Cerebellar cortex (tissue), 1 donor: ENCODE measurements around the gene BBLN.

ENCODE experiments used
- DNase-seq: peaks from one replicate; pipeline ENCODE4 v3.0.0-alpha.2; 2015; ENCODE audit warnings: low spot score

BBLN gene

GRCh38 chr9:128191406-128192046, 31.5 kb downstream of the BBLN start, which contains the start of gene CIZ1:
TSS of gene CIZ1 (minus strand) at chr9:128191572. CDS start at chr9:128190857, 715 bp downstream.
- peak; percentile 70 for DNase-seq

GRCh38 chr9:128192601-128193371, 32.7 kb downstream of the BBLN start:
- peak; percentile 89 for DNase-seq

- peak; percentile 79 for DNase-seq
Observed at GRCh38 chr9:128193469-128194096, 33.5 kb downstream of the BBLN start.

- DNase-seq: no peak
Observed at GRCh38 chr9:128201441-128202369, 41.6 kb downstream of the BBLN start.

GRCh38 chr9:128202648-128203023, 42.6 kb downstream of the BBLN start:
- DNase-seq: no peak

GRCh38 chr9:128203024-128203706, 43.1 kb downstream of the BBLN start, which contains the start of gene DNM1:
TSS of gene DNM1 (plus strand) at chr9:128203379. CDS start at chr9:128203471, 92 bp downstream.
- peak; percentile 64 for DNase-seq

- DNase-seq: peak; percentile 55
Observed at GRCh38 chr9:128203707-128204551, 43.9 kb downstream of the BBLN start.

- DNase-seq: peak; percentile 44
Observed at GRCh38 chr9:128204858-128205257, 44.8 kb downstream of the BBLN start.

GRCh38 chr9:128205296-128205944, 45.4 kb downstream of the BBLN start:
- no peak for DNase-seq

- no peak for DNase-seq
Observed at GRCh38 chr9:128206484-128206883, 46.4 kb downstream of the BBLN start.

GRCh38 chr9:128206916-128207910, 47.1 kb downstream of the BBLN start:
- no peak for DNase-seq

- no peak for DNase-seq
Observed at GRCh38 chr9:128208386-128208785, 48.3 kb downstream of the BBLN start.

- DNase-seq: no peak
Observed at GRCh38 chr9:128208946-128209669, 49.0 kb downstream of the BBLN start.

- no peak for DNase-seq
Observed at GRCh38 chr9:128211186-128211980, 51.3 kb downstream of the BBLN start.

- DNase-seq: no peak
Observed at GRCh38 chr9:128211981-128212281, 51.9 kb downstream of the BBLN start.
